Colonic mucosa (tissue), 4 donors: Measurements from ENCODE around the gene ARL4D. TPM values are rescaled to one million over a fixed set of nuclear protein-coding genes. Genes with fewer than 3 reads are reported as not detected.

Experiments used
- DNase-seq: peaks from one replicate; pipeline ENCODE4 v3.0.0-alpha.2; 2020
- H3K27ac ChIP-seq: fragments of 200-600 bp; one replicate; pipeline ENCODE4 v1.8.0; 2021
- H3K27me3 ChIP-seq: fragments of 200-600 bp; one replicate; pipeline ENCODE4 v1.8.0; 2021
- H3K36me3 ChIP-seq: fragments of 200-600 bp; one replicate; pipeline ENCODE4 v1.8.0; 2021
- H3K4me1 ChIP-seq: fragments of 200-600 bp; one replicate; pipeline ENCODE4 v1.8.0; 2021; ENCODE audit warnings: mild to moderate bottlenecking
- H3K4me3 ChIP-seq: fragments of 200-600 bp; one replicate; pipeline ENCODE4 v1.8.0; 2021
- H3K9ac ChIP-seq, 2 donors: one replicate each; pipeline ENCODE4 v1.7.0; 2013; ENCODE audit warnings: control low read depth in 2 of 2, low read depth in 2 of 2, low read length in 2 of 2
- H3K9me3 ChIP-seq: fragments of 200-600 bp; one replicate; pipeline ENCODE4 v1.8.0; 2021
- intact Hi-C: fragments of 100-400 bp; cut with DNase I; formaldehyde crosslinking; loops from one replicate; pipeline ENCODE4 v1.14.1; 2022
- total RNA-seq, 2 donors: library from RNA; stranded (reverse); fragmentation: NEBNext Ultra II Directional in 1 of 2; extraction: Animal tissue kit (Norgen Biotek cat#: 25700) in 1 of 2; gene quantifications; one replicate each; pipeline ENCODE4 v1.2.1, GENCODE V29; 2021
- TF ChIP-seq, protein P1 (sequence below): fragments of 200-600 bp; IDR thresholded peaks from one replicate; pipeline ENCODE4 v1.8.0; 2022; ENCODE audit warnings: antibody characterized with exemption, mild to moderate bottlenecking
- donor health status: healthy.
- donor health status: DM: no; HTN: no; CAD: no.
- donor health status: DM: no; HTN: no; CAD: no.

ARL4D gene
- total RNA-seq, 2 donors from 2014 or later: 2.0 to 5.7 TPM

- no peak for DNase-seq
- TF ChIP-seq, protein P1, sequence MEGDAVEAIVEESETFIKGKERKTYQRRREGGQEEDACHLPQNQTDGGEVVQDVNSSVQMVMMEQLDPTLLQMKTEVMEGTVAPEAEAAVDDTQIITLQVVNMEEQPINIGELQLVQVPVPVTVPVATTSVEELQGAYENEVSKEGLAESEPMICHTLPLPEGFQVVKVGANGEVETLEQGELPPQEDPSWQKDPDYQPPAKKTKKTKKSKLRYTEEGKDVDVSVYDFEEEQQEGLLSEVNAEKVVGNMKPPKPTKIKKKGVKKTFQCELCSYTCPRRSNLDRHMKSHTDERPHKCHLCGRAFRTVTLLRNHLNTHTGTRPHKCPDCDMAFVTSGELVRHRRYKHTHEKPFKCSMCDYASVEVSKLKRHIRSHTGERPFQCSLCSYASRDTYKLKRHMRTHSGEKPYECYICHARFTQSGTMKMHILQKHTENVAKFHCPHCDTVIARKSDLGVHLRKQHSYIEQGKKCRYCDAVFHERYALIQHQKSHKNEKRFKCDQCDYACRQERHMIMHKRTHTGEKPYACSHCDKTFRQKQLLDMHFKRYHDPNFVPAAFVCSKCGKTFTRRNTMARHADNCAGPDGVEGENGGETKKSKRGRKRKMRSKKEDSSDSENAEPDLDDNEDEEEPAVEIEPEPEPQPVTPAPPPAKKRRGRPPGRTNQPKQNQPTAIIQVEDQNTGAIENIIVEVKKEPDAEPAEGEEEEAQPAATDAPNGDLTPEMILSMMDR: no peak
- H3K27ac ChIP-seq: no peak overlapping the region
- H3K27me3 ChIP-seq: no peaks in the 10 kb centered on the region
- H3K4me1 ChIP-seq: no peaks in the 10 kb centered on the region
- H3K9me3 ChIP-seq: no peaks in the 10 kb centered on the region
- no peaks in the 10 kb centered on the region for H3K36me3 ChIP-seq
- no peak overlapping the region for H3K4me3 ChIP-seq
- H3K9ac ChIP-seq: no peak overlapping the region
- intact Hi-C loops: no loop called here
These were observed 29.7 kb downstream of the ARL4D start for GRCh38 chr17:43428524-43428923.

DNA sequence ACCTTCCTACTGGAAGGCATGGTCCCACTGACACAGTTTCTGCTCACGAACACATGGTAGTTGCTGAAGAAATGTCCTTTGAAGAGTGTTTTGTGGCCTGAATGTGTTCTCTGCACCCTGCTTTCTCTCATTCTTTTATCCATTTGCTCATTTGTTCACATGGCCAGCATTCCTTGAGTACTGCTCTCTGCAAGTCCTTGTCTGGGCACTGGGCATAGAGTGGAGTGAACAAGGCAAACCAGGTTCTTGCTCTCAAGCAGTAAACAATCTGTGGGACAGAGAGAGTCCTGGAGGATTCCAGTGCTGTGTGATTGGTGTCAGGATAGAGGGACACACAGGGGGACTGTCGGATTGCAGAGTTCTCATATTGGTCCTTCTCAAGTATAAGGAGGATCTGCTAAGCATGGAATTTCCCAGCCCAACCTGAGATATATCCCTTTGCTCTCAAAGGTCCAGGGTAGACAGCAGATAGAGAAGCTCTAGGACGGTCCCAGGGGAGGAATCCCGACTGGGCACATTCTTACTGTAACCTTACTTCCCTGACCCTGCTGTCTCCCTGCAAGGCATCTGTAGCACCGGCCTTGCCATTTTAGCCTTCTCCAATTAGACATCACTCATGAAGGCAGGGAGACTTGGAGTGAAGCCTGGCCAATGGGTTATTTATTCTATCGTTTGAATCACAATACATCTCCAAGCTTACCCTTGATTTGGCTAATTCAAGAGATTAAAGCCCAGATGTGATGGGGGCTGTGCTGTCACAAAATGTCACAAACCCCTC is 32.3 kb downstream of the ARL4D start:
- TF ChIP-seq, protein P1: no peak
- H3K27me3 ChIP-seq: no peaks in the 10 kb centered on the region
- H3K9ac ChIP-seq: no peak overlapping the region
- no peaks in the 10 kb centered on the region for H3K4me1 ChIP-seq
- no peaks in the 10 kb centered on the region for H3K9me3 ChIP-seq
- intact Hi-C loops: no loop called here
- H3K4me3 ChIP-seq: no peak overlapping the region
- H3K27ac ChIP-seq: no peak overlapping the region
- no peaks in the 10 kb centered on the region for H3K36me3 ChIP-seq
- no peak for DNase-seq

DNA sequence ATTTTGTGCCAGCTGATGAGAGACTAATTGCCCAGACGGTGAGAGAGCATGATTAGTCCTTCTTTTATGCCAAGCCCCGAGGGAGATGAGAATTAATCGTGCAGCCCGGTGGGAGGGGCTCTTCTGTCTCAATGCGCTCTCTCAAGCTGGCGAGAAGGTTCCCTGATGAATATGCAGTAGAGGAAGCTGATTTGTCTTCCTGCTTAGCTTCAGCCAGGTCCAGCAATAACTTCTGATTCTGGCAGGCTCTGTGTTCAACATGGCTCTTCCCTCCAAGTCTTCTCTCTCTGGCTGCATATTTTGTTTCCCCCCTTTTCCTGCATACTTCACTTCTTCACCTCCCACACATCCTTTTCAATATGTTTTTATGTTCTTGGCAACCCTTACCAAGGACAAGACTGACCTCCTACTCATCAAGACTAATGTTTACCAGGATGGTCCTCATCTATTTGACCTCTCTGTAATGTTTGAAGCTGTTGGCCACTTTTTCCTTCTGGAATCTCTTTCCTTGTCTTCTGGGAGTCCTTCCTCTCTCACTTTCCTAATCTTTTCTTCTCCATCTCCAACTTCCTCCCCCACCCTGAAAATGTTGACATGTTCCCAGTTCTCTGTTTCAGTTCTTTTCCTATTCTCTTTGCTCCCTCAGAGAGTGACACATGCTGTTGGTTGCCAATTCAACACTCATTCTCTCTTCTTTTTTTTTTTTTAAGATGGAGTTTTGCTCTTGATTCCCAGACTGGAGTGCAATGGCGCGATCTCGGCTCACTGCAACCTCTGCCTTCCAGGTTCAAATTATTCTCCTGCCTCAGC is 33.1 kb downstream of the ARL4D start:
- Histone ChIP-seq H3K4me1 (no peaks in the 10 kb centered on the region), H3K27ac (no peak overlapping the region), H3K9ac (no peak overlapping the region), H3K27me3 (no peaks in the 10 kb centered on the region), H3K9me3 (no peaks in the 10 kb centered on the region), H3K36me3 (no peaks in the 10 kb centered on the region), H3K4me3 (no peak overlapping the region)
- no peak for DNase-seq
- intact Hi-C loops: no loop called here
- TF ChIP-seq, protein P1: no peak

GRCh38 chr17:43434902-43435319 is 36.1 kb downstream of the ARL4D start:
- intact Hi-C loops: no loop called here
- H3K4me1 ChIP-seq: no peaks in the 10 kb centered on the region
- TF ChIP-seq, protein P1: no peak
- H3K9ac ChIP-seq: no peak overlapping the region
- H3K9me3 ChIP-seq: no peaks in the 10 kb centered on the region
- H3K36me3 ChIP-seq: no peaks in the 10 kb centered on the region
- H3K27me3 ChIP-seq: no peaks in the 10 kb centered on the region
- no peak overlapping the region for H3K4me3 ChIP-seq
- H3K27ac ChIP-seq: no peak overlapping the region
- DNase-seq: no peak

- TF ChIP-seq, protein P1: no peak
- Histone ChIP-seq H3K27ac (no peak overlapping the region), H3K27me3 (no peaks in the 10 kb centered on the region), H3K36me3 (no peaks in the 10 kb centered on the region), H3K4me3 (no peak overlapping the region), H3K4me1 (no peaks in the 10 kb centered on the region), H3K9me3 (no peaks in the 10 kb centered on the region), H3K9ac (no peak overlapping the region)
- intact Hi-C loops: no loop called here
- no peak for DNase-seq
These were observed 39.0 kb downstream of the ARL4D start for GRCh38 chr17:43437756-43438155.
